SU-DHL-6 (cell line): ENCODE measurements around the gene KRT77.

ENCODE experiments used
- H2AFZ ChIP-seq: fragments of 200-600 bp; sonication (generic); 2 replicates; pipeline ENCODE4 v1.6.1; 2014; ENCODE audit warnings: low read depth, mild to moderate bottlenecking, moderate library complexity, mixed read lengths, antibody characterized with exemption, low read length; ENCODE audit not compliant: severe bottlenecking
- H3F3A ChIP-seq: fragments of 200-600 bp; shearing (Covaris generic); 2 replicates; pipeline ENCODE4 v1.6.0; 2016; ENCODE audit warnings: antibody characterized with exemption, mild to moderate bottlenecking; ENCODE audit not compliant: insufficient read depth
- H3K27ac ChIP-seq: fragments of 200-600 bp; sonication (generic); 2 replicates; pipeline ENCODE4 v1.5.1; 2016; ENCODE audit warnings: low read depth, mild to moderate bottlenecking, low read length, moderate library complexity, mixed read lengths
- H3K27me3 ChIP-seq: fragments of 200-600 bp; sonication (generic), shearing (Covaris generic); 2 replicates; pipeline ENCODE4 v1.6.0; 2014; ENCODE audit warnings: mild to moderate bottlenecking, low read length
- H3K36me3 ChIP-seq: fragments of 200-600 bp; sonication (generic); 2 replicates; pipeline ENCODE4 v1.6.1; 2014; ENCODE audit warnings: mild to moderate bottlenecking, low read length, mixed read lengths
- H3K4me2 ChIP-seq: fragments of 300-600, 200-600 bp; shearing (Covaris generic), sonication (generic); 2 replicates; pipeline ENCODE4 v1.6.0; 2014; ENCODE audit warnings: low read length, low read depth, mild to moderate bottlenecking; ENCODE audit not compliant: poor library complexity, severe bottlenecking
- H3K4me3 ChIP-seq: fragments of 200-600 bp; sonication (generic); 2 replicates; pipeline ENCODE4 v1.5.1; 2014; ENCODE audit warnings: antibody characterized with exemption, low read length, mild to moderate bottlenecking, mixed read lengths; ENCODE audit not compliant: insufficient read depth, poor library complexity, severe bottlenecking
- H3K79me2 ChIP-seq: fragments of 200-600 bp; sonication (generic); 2 replicates; pipeline ENCODE4 v1.6.1; 2014; ENCODE audit warnings: mild to moderate bottlenecking, low read length, moderate library complexity; ENCODE audit not compliant: insufficient read depth
- H3K9ac ChIP-seq: fragments of 200-600 bp; sonication (generic); 2 replicates; pipeline ENCODE4 v1.7.0; 2014; ENCODE audit warnings: mild to moderate bottlenecking, low read length
- H3K9me2 ChIP-seq: fragments of 200-600 bp; sonication (generic); replicated peaks from 2 replicates; pipeline ENCODE4 v1.6.1; 2014; ENCODE audit warnings: low read length; ENCODE audit not compliant: insufficient read depth
- H3K9me3 ChIP-seq: fragments of 200-600 bp; sonication (generic); 2 replicates; pipeline ENCODE4 v1.6.1; 2014; ENCODE audit warnings: low read length, mixed read lengths; ENCODE audit not compliant: insufficient read depth
- H4K20me1 ChIP-seq: fragments of 200-600 bp; sonication (generic); 2 replicates; pipeline ENCODE4 v1.6.1; 2014; ENCODE audit warnings: low read depth, mild to moderate bottlenecking, antibody characterized with exemption, low read length, moderate library complexity, mixed read lengths
- EZH2phosphoT487 ChIP-seq: fragments of 200-600 bp; sonication (generic), shearing (Covaris generic); conservative IDR thresholded peaks from 2 replicates; pipeline ENCODE4 v1.6.1; 2018; ENCODE audit warnings: mild to moderate bottlenecking, antibody characterized with exemption, low read length, moderate library complexity, mixed read lengths
- TF ChIP-seq, protein P1 (sequence below): fragments of 200-600 bp; sonication (generic); IDR thresholded peaks from one replicate; pipeline ENCODE4 v1.5.1; 2017; ENCODE audit warnings: antibody characterized with exemption, mild to moderate bottlenecking, low read length, moderate library complexity; ENCODE audit not compliant: insufficient read depth, poor library complexity, severe bottlenecking

The KRT77 gene

DNA sequence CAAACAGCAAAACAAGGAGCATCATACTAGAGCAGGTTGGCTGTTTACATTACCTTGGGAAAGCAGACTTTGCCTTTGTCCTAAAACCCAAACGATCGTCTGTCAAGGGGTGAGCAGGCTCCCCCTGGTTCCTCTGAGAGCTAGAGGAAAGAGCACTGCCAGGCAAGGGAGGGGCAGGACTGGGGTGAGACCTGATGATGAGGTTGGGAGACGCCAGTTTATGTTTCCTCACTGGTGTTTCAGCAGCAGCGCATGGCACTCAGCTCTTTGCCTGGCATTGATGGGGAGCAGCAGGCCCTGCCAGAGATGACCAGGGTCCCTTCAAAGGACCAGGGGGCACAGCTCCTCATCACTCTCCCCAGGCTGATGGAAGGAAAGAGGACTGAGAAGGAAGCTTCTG lies 43.4 kb downstream of the KRT77 start:
- TF ChIP-seq EZH2phosphoT487 = no peak
- TF ChIP-seq, protein P1, sequence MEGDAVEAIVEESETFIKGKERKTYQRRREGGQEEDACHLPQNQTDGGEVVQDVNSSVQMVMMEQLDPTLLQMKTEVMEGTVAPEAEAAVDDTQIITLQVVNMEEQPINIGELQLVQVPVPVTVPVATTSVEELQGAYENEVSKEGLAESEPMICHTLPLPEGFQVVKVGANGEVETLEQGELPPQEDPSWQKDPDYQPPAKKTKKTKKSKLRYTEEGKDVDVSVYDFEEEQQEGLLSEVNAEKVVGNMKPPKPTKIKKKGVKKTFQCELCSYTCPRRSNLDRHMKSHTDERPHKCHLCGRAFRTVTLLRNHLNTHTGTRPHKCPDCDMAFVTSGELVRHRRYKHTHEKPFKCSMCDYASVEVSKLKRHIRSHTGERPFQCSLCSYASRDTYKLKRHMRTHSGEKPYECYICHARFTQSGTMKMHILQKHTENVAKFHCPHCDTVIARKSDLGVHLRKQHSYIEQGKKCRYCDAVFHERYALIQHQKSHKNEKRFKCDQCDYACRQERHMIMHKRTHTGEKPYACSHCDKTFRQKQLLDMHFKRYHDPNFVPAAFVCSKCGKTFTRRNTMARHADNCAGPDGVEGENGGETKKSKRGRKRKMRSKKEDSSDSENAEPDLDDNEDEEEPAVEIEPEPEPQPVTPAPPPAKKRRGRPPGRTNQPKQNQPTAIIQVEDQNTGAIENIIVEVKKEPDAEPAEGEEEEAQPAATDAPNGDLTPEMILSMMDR = no peak

DNA sequence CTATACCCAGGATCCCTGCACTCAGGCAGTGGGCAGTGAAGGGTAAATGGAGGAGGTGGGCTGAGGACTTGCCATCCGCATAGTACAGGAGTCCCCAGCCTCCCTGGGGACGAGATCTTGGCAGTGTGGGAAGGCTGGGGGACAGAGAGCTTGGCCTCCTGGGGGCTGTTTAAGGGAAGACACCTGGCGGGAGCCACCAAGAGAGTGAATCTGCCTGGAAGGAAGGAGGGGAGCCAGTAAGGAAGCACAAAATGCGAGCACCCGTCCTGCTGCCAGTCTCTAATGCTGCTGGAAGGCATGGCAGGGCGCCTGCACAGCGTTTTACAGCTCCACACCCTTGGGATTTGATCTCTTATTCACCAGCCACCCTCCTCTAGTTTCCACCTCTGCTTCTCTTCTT lies 43.9 kb downstream of the KRT77 start:
- Histone ChIP-seq H3K4me2 (no peak overlapping the region), H3K79me2 (no peaks in the 10 kb centered on the region), H3K9ac (no peak overlapping the region)

More for the DNA sequence above, 43.4 kb downstream of the KRT77 start:
- no peak overlapping the region for H3K4me2 ChIP-seq
- no peaks in the 10 kb centered on the region for H3K79me2 ChIP-seq
- no peaks in the 10 kb centered on the region for H3K27me3 ChIP-seq
- no peak overlapping the region for H3K27ac ChIP-seq
- no peak overlapping the region for H2AFZ ChIP-seq
- no peaks in the 10 kb centered on the region for H3K9me3 ChIP-seq
- no peaks in the 10 kb centered on the region for H3F3A ChIP-seq
- H4K20me1 ChIP-seq = no peaks in the 10 kb centered on the region
- no peak overlapping the region for H3K9ac ChIP-seq
- no peaks in the 10 kb centered on the region for H3K9me2 ChIP-seq
- no peak overlapping the region for H3K4me3 ChIP-seq
- H3K36me3 ChIP-seq = no peaks in the 10 kb centered on the region

DNA sequence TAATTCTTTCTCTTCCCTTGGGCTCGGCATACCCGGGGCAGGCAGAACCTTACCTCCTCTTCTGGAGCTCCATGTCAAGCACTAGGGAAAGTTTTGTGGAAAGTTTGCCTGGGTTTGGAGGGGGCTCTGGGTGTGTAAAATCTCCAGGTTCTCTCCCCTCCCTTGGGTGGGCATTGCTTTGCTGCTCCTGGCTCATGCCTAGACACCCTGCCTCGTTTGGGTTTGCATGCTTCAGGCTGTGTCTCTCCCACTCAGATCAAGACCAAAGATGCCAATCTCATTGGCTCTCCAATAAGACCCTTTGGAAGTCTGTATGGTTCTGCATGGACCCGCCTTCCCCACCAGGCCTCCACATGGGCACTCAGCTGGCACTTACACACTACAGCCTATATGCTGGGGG lies 45.1 kb downstream of the KRT77 start:
- no peaks in the 10 kb centered on the region for H3F3A ChIP-seq
- no peaks in the 10 kb centered on the region for H3K27me3 ChIP-seq
- TF ChIP-seq, protein P1 = no peak
- no peak for TF ChIP-seq EZH2phosphoT487
- H3K4me2 ChIP-seq = no peak overlapping the region
- H3K36me3 ChIP-seq = no peaks in the 10 kb centered on the region
- H3K9me3 ChIP-seq = no peaks in the 10 kb centered on the region
- no peak overlapping the region for H3K27ac ChIP-seq
- H2AFZ ChIP-seq = no peak overlapping the region
- no peaks in the 10 kb centered on the region for H3K9me2 ChIP-seq
- no peaks in the 10 kb centered on the region for H4K20me1 ChIP-seq
- no peak overlapping the region for H3K9ac ChIP-seq
- H3K79me2 ChIP-seq = no peaks in the 10 kb centered on the region
- no peak overlapping the region for H3K4me3 ChIP-seq

More for the DNA sequence above, 43.9 kb downstream of the KRT77 start:
- Histone ChIP-seq H3K9me3 (no peaks in the 10 kb centered on the region), H3K27me3 (no peaks in the 10 kb centered on the region), H3K4me3 (no peak overlapping the region), H3F3A (no peaks in the 10 kb centered on the region), H4K20me1 (no peaks in the 10 kb centered on the region), H2AFZ (no peak overlapping the region), H3K36me3 (no peaks in the 10 kb centered on the region), H3K9me2 (no peaks in the 10 kb centered on the region), H3K27ac (no peak overlapping the region)
- TF ChIP-seq, protein P1 = no peak
- no peak for TF ChIP-seq EZH2phosphoT487
